ENCODE measurements around the gene UBL4A. TPM values are rescaled to one million over a fixed set of nuclear protein-coding genes. Genes with fewer than 3 reads are reported as not detected.

The UBL4A gene
- total and polyA plus RNA-seq, 2 donors (not counting 3 experiments of a cell fraction or from before 2014, with no cell fraction given) = 25.3 to 31.4 TPM

DNA sequence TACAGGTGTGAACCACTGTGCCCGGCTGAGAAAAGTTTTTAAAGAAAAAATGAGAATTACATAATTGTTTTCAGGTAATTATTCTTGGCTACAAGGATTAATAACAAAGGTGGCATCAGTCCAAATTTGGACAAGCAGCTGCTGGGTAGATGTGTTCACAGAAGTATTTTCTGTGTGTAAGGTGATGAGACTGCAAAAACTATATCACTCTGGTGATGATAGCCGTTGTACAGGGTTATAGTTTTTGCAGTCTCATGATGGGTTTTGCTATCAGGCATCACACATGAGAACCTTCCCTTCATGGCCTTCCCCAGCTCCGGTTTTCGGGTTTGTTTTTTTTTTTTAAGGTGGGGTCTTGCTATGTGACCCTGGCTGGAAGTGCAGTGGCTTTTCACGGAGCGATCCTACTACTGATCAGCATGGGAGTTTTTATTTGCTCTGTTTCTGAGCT, 9.1 kb upstream of the UBL4A start:
- DNase-seq (ENCODE audit: low read depth, low spot score) = no peak
- ChIA-PET POLR2A (no interaction called here), CTCF (no interaction called here)
- FAIRE-seq = no peak
- Histone ChIP-seq H4K20me1 (replicated peaks; ENCODE audit: control insufficient read depth, extremely low read depth, insufficient read depth, low read length) (no peaks in the 10 kb centered on the region), H3K27ac (ENCODE audit: insufficient read depth, low read depth, low read length) (no peak overlapping the region), H3K4me2 (ENCODE audit: insufficient read depth, low read length) (no peak overlapping the region), H2AFZ (ENCODE audit: low read depth, low read length) (no peak overlapping the region), H3K4me1 (ENCODE audit: control insufficient read depth, extremely low read depth, insufficient read depth, low read length) (no peaks in the 10 kb centered on the region), H3K27me3 (ENCODE audit: control insufficient read depth in 2 of 2, insufficient read depth in 2 of 2, low read length in 2 of 2) (no peaks in the 10 kb centered on the region), H3K4me3 (replicated peaks in 1 of 3; ENCODE audit: insufficient read depth in 1 of 3, low read depth in 1 of 3, low read length in 3 of 3) (no peak overlapping the region), H3K9me1 (replicated peaks; ENCODE audit: control insufficient read depth, extremely low read depth, insufficient read depth, low read length) (no peaks in the 10 kb centered on the region), H3K9ac (replicated peaks; ENCODE audit: extremely low read depth, insufficient read depth, low read length) (no peak overlapping the region), H3K36me3 (ENCODE audit: control insufficient read depth in 2 of 2, extremely low read depth in 1 of 2, insufficient read depth in 2 of 2, low read length in 2 of 2) (no peaks in the 10 kb centered on the region), H3K9me3 (replicated peaks; ENCODE audit: control insufficient read depth, insufficient read depth, low read length) (no peaks in the 10 kb centered on the region), H3K79me2 (ENCODE audit: control insufficient read depth, insufficient read depth, low read length) (no peaks in the 10 kb centered on the region)
- intact Hi-C loops (cut with micrococcal nuclease) = no loop called here
- no TSS peak for BruUV-seq (replicated peaks)
- dilution Hi-C loops (cut with MboI; ENCODE audit: extremely low pct_ligation_motif_present, low sequenced_read_pairs) = no loop called here
- TF ChIP-seq POLR2AphosphoS5 (IDR thresholded peaks at IDR 0.05; ENCODE audit: insufficient read depth, low read depth, low read length) (no peak), GATA2 (IDR thresholded peaks at IDR 0.05; ENCODE audit: insufficient read depth, insufficient read length, low read depth, low read length) (no peak), EZH2 (IDR thresholded peaks at IDR 0.05; ENCODE audit: borderline replicate concordance, low read depth, low read length, severe bottlenecking) (no peak), JUN (IDR thresholded peaks at IDR 0.05; ENCODE audit: borderline replicate concordance, insufficient read depth, insufficient read length, low read depth) (no peak), MYC (IDR thresholded peaks at IDR 0.05; ENCODE audit: low read depth, low read length) (no peak), POLR2A (IDR thresholded peaks at IDR 0.05; ENCODE audit: low read depth, low read length) (no peak), FOS (IDR thresholded peaks at IDR 0.05; ENCODE audit: borderline replicate concordance, insufficient read depth, low read length) (no peak)
- TF ChIP-seq, protein P1, sequence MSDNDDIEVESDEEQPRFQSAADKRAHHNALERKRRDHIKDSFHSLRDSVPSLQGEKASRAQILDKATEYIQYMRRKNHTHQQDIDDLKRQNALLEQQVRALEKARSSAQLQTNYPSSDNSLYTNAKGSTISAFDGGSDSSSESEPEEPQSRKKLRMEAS (IDR thresholded peaks at IDR 0.05; ENCODE audit: insufficient read depth, insufficient read length) = no peak
- TF ChIP-seq, protein P2, sequence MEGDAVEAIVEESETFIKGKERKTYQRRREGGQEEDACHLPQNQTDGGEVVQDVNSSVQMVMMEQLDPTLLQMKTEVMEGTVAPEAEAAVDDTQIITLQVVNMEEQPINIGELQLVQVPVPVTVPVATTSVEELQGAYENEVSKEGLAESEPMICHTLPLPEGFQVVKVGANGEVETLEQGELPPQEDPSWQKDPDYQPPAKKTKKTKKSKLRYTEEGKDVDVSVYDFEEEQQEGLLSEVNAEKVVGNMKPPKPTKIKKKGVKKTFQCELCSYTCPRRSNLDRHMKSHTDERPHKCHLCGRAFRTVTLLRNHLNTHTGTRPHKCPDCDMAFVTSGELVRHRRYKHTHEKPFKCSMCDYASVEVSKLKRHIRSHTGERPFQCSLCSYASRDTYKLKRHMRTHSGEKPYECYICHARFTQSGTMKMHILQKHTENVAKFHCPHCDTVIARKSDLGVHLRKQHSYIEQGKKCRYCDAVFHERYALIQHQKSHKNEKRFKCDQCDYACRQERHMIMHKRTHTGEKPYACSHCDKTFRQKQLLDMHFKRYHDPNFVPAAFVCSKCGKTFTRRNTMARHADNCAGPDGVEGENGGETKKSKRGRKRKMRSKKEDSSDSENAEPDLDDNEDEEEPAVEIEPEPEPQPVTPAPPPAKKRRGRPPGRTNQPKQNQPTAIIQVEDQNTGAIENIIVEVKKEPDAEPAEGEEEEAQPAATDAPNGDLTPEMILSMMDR (IDR thresholded peaks at IDR 0.05; ENCODE audit: extremely low read depth in 1 of 2, insufficient read depth in 1 of 2, low read depth in 1 of 2, low read length in 2 of 2) = no peak
